ENCODE results near the gene JAZF1. TPM values are rescaled to one million over a fixed set of nuclear protein-coding genes. Genes with fewer than 3 reads are reported as not detected.
A peak's percentile ranks its signal among the peaks of the same experiment; 100 is the strongest.
"Not testable (repeated sequence)": the region's sequence is repeated elsewhere in the genome, so short reads cannot be mapped to it uniquely, and the experiment has no call there.

JAZF1 gene
- total and polyA plus RNA-seq, 2 of the 4 experiments (the other 2 are of a cell fraction): 8.4 to 10.5 TPM

DNA sequence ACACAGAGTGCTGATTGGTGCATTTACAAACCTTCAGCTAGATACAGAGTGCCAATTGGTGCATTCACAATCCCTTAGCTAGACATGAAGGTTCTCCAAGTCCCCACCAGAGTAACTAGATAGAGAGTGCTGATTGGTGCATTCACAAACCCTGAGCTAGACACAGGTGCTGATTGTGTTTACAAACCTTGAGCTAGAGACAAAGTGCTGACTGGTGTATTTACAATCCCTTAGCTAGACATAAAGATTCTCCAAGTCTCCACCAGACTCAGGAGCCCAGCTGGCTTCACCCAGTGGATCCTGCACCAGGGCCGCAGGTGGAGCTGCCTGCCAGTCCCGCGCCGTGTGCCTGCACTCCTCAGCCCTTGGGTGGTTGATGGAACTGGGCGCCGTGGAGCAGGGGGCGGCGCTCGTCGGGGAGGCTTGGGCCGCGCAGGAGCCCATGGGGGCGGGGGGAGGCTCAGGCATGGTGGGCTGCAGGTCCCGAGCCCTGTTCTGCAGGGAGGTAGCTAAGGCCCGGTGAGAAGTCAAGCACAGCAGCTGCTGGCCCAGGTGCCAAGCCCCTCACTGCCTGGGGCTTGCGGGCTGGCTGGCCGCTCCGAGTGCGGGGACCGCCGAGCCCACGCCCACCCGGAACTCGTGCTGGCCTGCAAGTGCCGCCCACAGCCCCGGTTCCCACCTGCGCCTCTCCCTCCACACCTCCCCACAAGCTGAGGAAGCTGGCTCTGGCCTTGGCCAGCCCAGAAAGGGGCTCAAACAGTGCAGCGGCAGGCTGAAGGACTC lies 323.7 kb downstream of the JAZF1 start:
- H3K9me1 ChIP-seq (ENCODE audit: insufficient read depth, low read length); H3K27ac ChIP-seq (ENCODE audit: insufficient read depth, low read length); H2BK120ac ChIP-seq (ENCODE audit: low read depth, low read length); dilution Hi-C loops (cut with HindIII; ENCODE audit: low sequenced_read_pairs, unreplicated experiment); H3K4ac ChIP-seq (ENCODE audit: low read depth, low read length); H2BK15ac ChIP-seq (ENCODE audit: low read depth, low read length); H3K18ac ChIP-seq (ENCODE audit: low read depth, low read length); H2AK5ac ChIP-seq (ENCODE audit: low read depth, low read length); in situ Hi-C loops (cut with MboI; ENCODE audit: low sequenced_read_pairs); H3K4me3 ChIP-seq (ENCODE audit: insufficient read depth, low read depth, low read length); H3K79me1 ChIP-seq (ENCODE audit: low read depth in 1 of 2, low read length in 2 of 2); H4K8ac ChIP-seq (ENCODE audit: low read depth in 2 of 2, low read length in 2 of 2); POLR2A ChIA-PET (ENCODE audit: unreplicated experiment); H4K20me1 ChIP-seq (ENCODE audit: insufficient read depth, low read length); H3K14ac ChIP-seq (replicated peaks; ENCODE audit: low read depth, low read length); H2AFZ ChIP-seq (replicated peaks; ENCODE audit: low read length, poor library complexity); H3K9ac ChIP-seq (ENCODE audit: low read depth, low read length); ATAC-seq (ENCODE audit: low read depth); H2BK5ac ChIP-seq (ENCODE audit: low read depth, low read length, poor library complexity, severe bottlenecking); H4K91ac ChIP-seq (ENCODE audit: insufficient read depth, low read depth, low read length); H3K9me3 ChIP-seq (ENCODE audit: control insufficient read depth, insufficient read depth, low read length); BruUV-seq (replicated peaks); DNase-seq; H3K23ac ChIP-seq (ENCODE audit: low read depth, low read length); H3K56ac ChIP-seq (ENCODE audit: extremely low read depth, insufficient read depth, low read length); CTCF ChIA-PET; intact Hi-C loops (cut with micrococcal nuclease); H2BK20ac ChIP-seq (ENCODE audit: low read depth, low read length); H3K4me2 ChIP-seq (ENCODE audit: low read depth, low read length); H4K5ac ChIP-seq (ENCODE audit: low read depth, low read length); H2AK9ac ChIP-seq (replicated peaks; ENCODE audit: low read depth, low read length, poor library complexity); H3K4me1 ChIP-seq (ENCODE audit: control insufficient read depth, insufficient read depth, low read length); H3K27me3 ChIP-seq (ENCODE audit: control insufficient read depth, insufficient read depth, low read length); H3K36me3 ChIP-seq (ENCODE audit: control insufficient read depth, insufficient read depth, low read length): not testable (repeated sequence)
- 100% methylated on average over 1 of the region's 28 CpGs; no CpG with 5 or more reads in 1 of the 2 experiments for WGBS, 2 experiments (ENCODE audit: extremely low coverage in 2 of 2, insufficient read length in 1 of 2)
- TF ChIP-seq MAFK (IDR thresholded peaks at IDR 0.05; ENCODE audit: low read depth, low read length): peak; percentile 50

All from IMR-90 (cell line).